Fibroblast of gingiva (primary cell): ENCODE measurements around the gene ZNF579.
"Not testable (repeated sequence)": the region's sequence is repeated elsewhere in the genome, so short reads cannot be mapped to it uniquely, and the experiment has no call there.

Experiments used
- DNase-seq: peaks from one replicate; pipeline ENCODE4 v3.0.0-alpha.2; 2011; ENCODE audit warnings: low read depth

The ZNF579 gene

DNA sequence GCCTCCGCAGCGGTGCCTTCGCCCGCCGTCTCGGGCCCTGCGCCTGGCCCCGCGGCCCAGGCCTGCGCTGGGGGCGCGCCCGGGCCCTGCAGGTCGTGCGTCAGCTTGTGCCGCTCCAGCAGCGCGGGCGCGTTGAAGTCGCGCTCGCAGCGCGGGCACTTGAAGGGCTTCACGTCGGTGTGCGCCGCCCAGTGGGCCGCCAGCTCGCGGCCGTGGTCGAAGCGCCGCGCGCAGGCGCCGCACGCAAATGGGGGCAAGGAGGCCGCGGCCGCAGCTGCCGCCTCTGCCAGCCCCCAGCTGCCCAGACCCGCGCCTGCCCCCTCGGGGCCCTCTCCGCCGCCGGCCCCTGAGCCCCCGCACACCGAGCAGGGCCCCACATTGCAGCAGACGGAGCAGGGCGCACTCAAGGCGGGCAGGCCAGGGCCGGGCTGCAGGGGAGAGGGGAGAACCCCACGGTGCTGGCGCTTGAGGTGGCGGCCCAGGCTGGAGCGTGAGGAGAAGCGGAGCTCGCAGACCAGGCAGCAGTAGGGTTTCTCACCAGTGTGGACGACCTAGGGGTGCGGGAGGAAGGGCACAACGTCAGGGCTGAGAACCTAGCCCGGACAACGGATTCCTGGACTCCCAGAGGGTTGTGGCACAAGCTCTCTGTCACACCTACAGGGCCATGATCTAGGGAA is 12.6 kb upstream of the ZNF579 start:
- no peak for DNase-seq

DNA sequence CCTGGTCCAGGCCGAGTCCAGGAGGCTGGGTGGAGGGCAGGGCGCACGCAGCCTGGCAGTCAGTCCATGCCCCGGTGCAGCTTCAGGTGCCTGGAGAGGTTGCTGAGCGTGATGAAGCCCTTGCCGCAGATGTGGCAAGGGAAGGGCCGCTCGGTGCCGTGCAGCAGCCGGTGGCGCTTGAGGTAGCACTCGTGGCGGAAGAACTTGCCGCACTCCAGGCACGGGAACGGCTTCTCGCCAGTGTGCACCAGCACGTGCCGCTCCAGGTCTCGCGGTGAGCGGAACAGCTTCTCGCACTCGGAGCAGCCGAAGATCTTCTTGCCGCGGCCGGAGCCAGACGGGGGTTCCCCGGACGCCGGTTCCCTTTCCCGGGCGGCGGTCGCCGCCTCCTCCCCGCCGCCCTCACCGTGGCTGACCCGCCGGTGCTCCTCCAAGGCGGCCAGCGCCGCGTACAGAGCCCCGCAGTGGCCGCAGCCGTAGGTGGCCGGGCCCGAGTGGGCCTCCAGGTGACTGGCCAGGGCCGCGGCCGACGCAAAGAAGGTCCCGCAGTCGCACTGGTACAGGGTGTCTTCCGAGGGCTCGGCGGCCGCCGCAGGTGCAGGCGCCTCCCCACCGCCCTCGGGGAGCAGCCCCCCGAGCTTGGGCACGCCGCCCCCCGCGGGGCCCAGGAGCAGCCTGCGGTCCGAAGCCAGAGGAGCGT is 11.9 kb upstream of the ZNF579 start:
- no peak for DNase-seq

DNA sequence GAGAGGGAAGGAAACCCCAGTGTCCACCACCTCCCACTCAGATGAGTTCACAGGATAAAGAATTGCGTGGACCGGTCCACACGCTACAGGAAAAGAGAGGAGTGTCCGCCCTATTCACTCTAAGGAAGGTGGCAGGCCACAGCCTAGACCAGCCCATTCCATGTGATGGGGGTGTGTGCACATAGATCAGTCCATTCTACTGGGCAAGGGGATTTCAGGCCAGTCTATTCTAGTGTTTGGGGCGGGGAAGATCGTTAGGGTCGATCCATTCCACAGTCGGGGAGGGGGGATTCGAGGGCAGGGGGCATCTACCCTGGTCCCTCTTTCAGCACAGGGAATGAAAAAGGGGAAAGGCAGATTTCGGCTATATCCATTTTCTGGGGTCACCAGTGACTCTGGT is 10.9 kb upstream of the ZNF579 start:
- DNase-seq, result no peak

GRCh38 chr19:55590617-55591016 is 10.0 kb upstream of the ZNF579 start:
- DNase-seq, result no peak

GRCh38 chr19:55590109-55590508 is 9.5 kb upstream of the ZNF579 start:
- no peak for DNase-seq

- DNase-seq, result no peak
Measured at GRCh38 chr19:55588738-55589137, 8.1 kb upstream of the ZNF579 start.

DNA sequence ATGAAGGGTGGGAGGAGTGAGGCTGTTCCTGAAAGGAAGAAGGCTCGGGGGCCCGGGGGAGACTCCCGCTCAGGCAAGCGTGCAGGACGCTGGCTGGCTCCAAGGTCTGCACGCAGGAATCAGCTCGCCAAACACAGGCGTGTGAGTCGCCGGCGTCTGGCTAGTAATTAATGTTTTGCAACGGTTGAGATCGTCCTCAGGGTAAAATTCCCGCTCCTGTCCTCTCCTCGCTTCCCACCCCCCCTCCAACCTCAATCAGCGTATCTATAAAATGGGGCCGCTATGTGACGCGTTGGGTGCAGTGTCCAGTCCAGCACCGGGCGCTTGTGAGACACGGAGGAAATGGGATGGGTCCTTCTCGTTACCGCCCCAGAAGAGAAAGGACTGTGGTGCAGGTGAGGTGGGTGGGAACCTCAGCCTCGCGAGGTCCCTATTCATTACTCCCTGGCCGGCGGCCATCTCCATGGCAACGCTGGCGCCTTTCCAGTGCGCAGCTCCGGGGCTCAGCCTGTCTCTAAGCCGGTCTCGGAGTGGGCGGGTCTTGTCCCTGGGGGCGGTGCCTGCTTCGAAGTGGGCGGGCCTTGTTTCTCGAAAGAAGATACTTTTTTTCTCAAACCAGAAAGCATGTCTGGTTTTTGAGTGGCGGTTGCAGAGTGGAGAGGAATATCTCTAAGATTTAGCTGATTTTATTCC is 6.5 kb upstream of the ZNF579 start:
- DNase-seq, result peak; percentile 79

GRCh38 chr19:55585658-55586339 is 5.2 kb upstream of the ZNF579 start:
- peak; percentile 30 for DNase-seq

- no peak for DNase-seq
Measured at GRCh38 chr19:55584871-55585270, 4.2 kb upstream of the ZNF579 start.

GRCh38 chr19:55583897-55584296 is 3.2 kb upstream of the ZNF579 start:
- DNase-seq, result peak; percentile 38

DNA sequence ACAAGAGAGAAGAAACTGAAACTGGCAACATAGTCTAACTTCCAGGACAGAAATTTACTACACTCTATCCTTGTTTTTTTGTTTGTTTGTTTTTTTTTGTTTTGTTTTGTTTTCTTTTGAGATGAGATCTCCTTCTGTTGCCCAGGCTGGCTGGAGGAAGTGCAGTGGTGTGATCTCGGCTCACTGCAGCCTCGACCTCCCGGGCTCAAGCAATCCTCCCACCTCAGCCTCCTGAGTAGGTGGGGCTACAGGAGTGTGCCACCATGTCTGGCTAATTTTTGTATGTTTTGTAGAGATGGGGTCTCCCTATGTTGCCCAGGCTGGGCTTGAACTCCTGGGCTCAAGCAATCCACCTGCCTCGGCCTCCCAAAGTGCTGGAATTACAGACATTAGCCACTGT is 1.6 kb upstream of the ZNF579 start:
- DNase-seq, result not testable (repeated sequence)

GRCh38 chr19:55581823-55582223 is 1.2 kb upstream of the ZNF579 start:
- no peak for DNase-seq

GRCh38 chr19:55581145-55581822 is 636 bp upstream of the ZNF579 start:
- DNase-seq, result no peak

DNA sequence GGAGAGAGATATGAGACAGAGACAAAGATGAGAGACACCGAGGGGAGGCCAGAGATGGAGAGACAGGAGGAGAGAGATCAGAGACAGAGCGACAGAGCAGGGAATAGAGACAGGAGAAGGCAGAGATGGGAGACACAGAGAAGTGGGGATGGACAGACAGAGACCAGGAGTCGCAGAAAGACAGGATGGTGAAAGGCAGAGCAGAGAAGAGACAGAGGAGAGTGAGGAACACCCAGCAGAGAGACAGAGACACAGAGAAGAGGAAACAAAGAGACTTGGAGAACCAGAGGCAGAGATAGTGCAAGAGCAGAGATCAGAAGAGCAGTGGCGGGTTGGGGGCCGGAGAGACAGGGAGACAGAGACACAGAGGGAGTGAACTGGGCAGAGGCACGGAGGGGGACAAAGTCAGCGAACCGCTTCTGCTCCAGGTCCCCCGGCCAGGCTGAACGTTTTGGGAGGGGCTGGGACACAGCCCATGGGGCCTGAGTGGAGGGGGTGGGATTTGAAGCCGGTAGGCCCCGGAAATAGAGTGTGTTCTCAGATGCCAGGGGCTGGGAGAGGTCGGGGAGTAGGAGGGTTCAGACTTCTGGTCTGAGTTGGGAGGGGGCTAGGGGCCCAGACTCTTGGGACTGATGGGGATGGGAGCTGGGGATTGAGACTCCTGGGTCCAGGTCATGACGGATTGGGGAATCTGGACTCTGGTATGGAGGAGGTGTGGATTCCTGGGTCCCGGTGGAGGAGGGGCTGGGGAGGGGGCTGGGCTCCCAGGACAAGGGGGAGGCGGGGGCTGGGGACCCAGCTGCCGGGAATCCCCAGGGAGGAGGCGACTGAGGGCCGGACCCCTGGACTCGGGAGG is 654 bp downstream of the ZNF579 start:
- DNase-seq, result peak; percentile 44

DNA sequence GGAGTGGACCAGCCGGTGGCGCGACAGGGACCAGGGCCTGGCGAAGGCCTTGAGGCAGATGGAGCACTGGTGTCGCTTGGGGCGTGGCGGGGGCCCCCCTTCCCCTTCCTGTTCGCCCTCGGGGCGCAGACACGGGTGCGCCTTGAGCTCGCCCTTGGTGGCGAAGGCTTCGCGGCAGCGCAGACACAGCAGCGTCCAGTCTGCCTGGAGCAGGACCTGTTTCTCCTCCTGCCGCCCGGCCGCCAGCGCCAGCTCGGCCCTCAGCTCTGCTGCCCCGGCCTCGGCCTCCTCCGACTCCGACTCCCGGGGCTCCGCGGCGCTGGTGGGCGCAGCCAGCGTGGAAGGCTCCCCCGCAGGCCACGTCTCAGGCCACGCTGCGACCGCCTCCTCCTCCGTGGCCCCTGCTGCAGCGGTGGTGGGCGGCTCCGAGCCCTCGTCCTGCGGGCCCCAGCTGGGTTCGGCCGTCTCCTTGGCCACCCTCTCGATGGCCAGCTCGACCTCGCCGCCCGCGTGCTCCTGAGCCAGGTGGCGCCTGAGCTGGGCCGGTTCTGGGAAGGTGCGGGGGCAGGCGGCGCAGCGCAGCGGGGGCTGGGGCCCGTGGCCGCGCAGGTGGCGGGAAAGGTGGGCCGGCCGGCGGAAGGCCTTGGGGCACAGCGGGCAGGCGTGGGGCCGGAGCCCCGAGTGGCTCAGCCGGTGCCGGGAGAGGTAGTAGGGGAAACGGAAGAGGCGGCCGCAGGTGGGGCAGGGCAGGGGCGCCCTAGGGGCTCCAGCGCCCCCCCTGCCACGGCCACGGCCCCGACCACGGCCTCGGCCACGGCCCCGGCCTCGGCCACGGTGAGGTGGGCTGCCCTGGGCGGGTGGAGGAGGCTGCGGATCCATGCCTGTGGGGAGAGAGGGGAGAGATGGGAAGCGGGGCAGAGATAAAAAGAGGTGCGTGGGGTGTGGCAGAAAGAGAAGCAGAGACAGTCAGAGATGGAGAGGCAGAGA is 1.6 kb downstream of the ZNF579 start:
- DNase-seq, result no peak

- DNase-seq, result no peak
Measured at GRCh38 chr19:55578031-55578760, 2.5 kb downstream of the ZNF579 start.

DNA sequence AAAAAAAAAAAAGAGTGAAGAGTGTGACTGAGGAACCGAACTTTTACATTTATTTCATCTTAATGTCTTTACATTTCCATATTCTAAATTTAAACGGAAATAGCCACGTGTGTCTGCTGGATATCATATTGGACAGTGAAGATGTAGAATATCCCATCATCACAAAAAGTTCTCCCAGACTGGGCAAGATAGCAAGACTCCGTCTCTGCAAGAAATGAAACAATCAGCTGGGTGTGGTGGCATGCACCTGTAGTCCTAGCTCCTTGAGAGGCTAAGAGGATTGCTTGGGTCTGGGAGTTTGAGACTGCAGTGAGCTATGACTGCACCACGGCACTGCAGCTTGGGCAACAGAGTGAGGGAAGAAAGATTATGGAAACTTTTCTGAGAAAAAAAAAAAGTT is 3.9 kb downstream of the ZNF579 start:
- no peak for DNase-seq

DNA sequence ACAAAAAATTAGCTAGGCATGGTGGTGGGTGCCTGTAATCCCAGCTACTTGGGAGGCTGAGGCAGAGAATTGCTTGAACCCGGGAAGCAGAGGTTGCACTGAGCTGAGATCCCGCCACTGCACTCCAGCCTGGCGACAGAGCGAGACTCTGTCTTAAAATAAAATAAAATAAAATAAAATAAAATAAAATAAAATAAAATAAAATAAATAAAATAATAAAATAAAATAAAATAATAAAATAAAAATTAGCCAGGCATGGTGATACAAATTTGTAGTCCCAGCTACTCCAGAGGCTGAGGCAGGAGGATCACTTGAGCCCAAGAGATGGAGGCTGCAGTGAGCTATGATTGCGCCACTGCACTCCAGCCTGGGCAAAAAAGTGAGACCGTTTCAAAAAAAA is 6.7 kb downstream of the ZNF579 start:
- DNase-seq, result not testable (repeated sequence)

GRCh38 chr19:55569477-55569876 is 11.2 kb downstream of the ZNF579 start:
- not testable (repeated sequence) for DNase-seq
